ENCODE measurements around the gene ZFAND4. TPM values are rescaled to one million over a fixed set of nuclear protein-coding genes. Genes with fewer than 3 reads are reported as not detected.

Gene ZFAND4
- polyA plus RNA-seq, 1 donor (not counting 4 experiments of a cell fraction or from before 2014, with no cell fraction given) = 2.9 TPM

- no peak for DNase-seq (ENCODE audit: low read depth, low spot score)
- TF ChIP-seq EZH2 (IDR thresholded peaks at IDR 0.05; ENCODE audit: low read length) = no peak
- no peak for TF ChIP-seq CTCF (optimal IDR thresholded peaks at IDR 0.05 in 1 of 3, IDR thresholded peaks at IDR 0.05 in 1 of 3, conservative IDR thresholded peaks at IDR 0.05 in 1 of 3; ENCODE audit: extremely low read depth in 1 of 3, insufficient read depth in 2 of 3, low read length in 3 of 3)
- Histone ChIP-seq H4K20me1 (ENCODE audit: control insufficient read depth, extremely low read depth, insufficient read depth, low read length) (no peaks in the 10 kb centered on the region), H2AFZ (ENCODE audit: control insufficient read depth, low read length) (no peak overlapping the region), H3K36me3 (ENCODE audit: control insufficient read depth in 2 of 2, extremely low read depth in 1 of 2, insufficient read depth in 2 of 2, low read length in 2 of 2) (no peaks in the 10 kb centered on the region), H3K79me2 (ENCODE audit: control insufficient read depth, insufficient read depth, low read length) (no peaks in the 10 kb centered on the region), H3K9me3 (ENCODE audit: control insufficient read depth, low read depth, low read length) (no peaks in the 10 kb centered on the region), H3K4me1 (ENCODE audit: control insufficient read depth, extremely low read depth, insufficient read depth, low read length) (peaks cover 9% of the 10 kb centered on the region), H3K9me1 (ENCODE audit: control insufficient read depth, extremely low read depth, insufficient read depth, low read length) (no peaks in the 10 kb centered on the region), H3K27ac (ENCODE audit: control insufficient read depth, insufficient read depth, low read length) (no peak overlapping the region), H3K4me2 (ENCODE audit: control insufficient read depth, extremely low read depth, insufficient read depth, low read depth, low read length) (peak overlapping the region; percentile 77), H3K4me3 (ENCODE audit: control insufficient read depth in 2 of 3, extremely low read depth in 1 of 3, insufficient read depth in 2 of 3, low read depth in 1 of 3, low read length in 3 of 3) (no peak overlapping the region), H3K9ac (ENCODE audit: control insufficient read depth, extremely low read depth, insufficient read depth, low read length) (no peak overlapping the region), H3K27me3 (ENCODE audit: control insufficient read depth, extremely low read depth, insufficient read depth, low read length) (no peaks in the 10 kb centered on the region)
- no peak for FAIRE-seq
- dilution Hi-C loops (cut with MboI; ENCODE audit: extremely low pct_ligation_motif_present, low sequenced_read_pairs) = no loop called here
Observed at GRCh38 chr10:45592926-45593325, 79.6 kb downstream of the ZFAND4 start.

GRCh38 chr10:45592432-45592831 is 80.1 kb downstream of the ZFAND4 start:
- H3K4me2 ChIP-seq (ENCODE audit: control insufficient read depth, extremely low read depth, insufficient read depth, low read depth, low read length) = no peak overlapping the region

More at GRCh38 chr10:45592432-45592831, 80.1 kb downstream of the ZFAND4 start:
- dilution Hi-C loops (cut with MboI; ENCODE audit: extremely low pct_ligation_motif_present, low sequenced_read_pairs) = no loop called here
- Histone ChIP-seq H4K20me1 (ENCODE audit: control insufficient read depth, extremely low read depth, insufficient read depth, low read length) (no peaks in the 10 kb centered on the region), H3K27ac (ENCODE audit: control insufficient read depth, insufficient read depth, low read length) (no peak overlapping the region), H3K79me2 (ENCODE audit: control insufficient read depth, insufficient read depth, low read length) (no peaks in the 10 kb centered on the region), H3K36me3 (ENCODE audit: control insufficient read depth in 2 of 2, extremely low read depth in 1 of 2, insufficient read depth in 2 of 2, low read length in 2 of 2) (no peaks in the 10 kb centered on the region), H3K27me3 (ENCODE audit: control insufficient read depth, extremely low read depth, insufficient read depth, low read length) (no peaks in the 10 kb centered on the region), H3K9me1 (ENCODE audit: control insufficient read depth, extremely low read depth, insufficient read depth, low read length) (no peaks in the 10 kb centered on the region), H3K4me3 (ENCODE audit: control insufficient read depth in 2 of 3, extremely low read depth in 1 of 3, insufficient read depth in 2 of 3, low read depth in 1 of 3, low read length in 3 of 3) (no peak overlapping the region), H3K4me1 (ENCODE audit: control insufficient read depth, extremely low read depth, insufficient read depth, low read length) (peaks cover 9% of the 10 kb centered on the region), H3K9ac (ENCODE audit: control insufficient read depth, extremely low read depth, insufficient read depth, low read length) (no peak overlapping the region), H2AFZ (ENCODE audit: control insufficient read depth, low read length) (no peak overlapping the region), H3K9me3 (ENCODE audit: control insufficient read depth, low read depth, low read length) (no peaks in the 10 kb centered on the region)
- DNase-seq (ENCODE audit: low read depth, low spot score) (no peak), FAIRE-seq (no peak)
- no peak for TF ChIP-seq EZH2 (IDR thresholded peaks at IDR 0.05; ENCODE audit: low read length)
- TF ChIP-seq CTCF (optimal IDR thresholded peaks at IDR 0.05 in 1 of 3, IDR thresholded peaks at IDR 0.05 in 1 of 3, conservative IDR thresholded peaks at IDR 0.05 in 1 of 3; ENCODE audit: extremely low read depth in 1 of 3, insufficient read depth in 2 of 3, low read length in 3 of 3) = no peak
